ENCODE data around the gene ERF.
"Not testable (repeated sequence)": the region's sequence is repeated elsewhere in the genome, so short reads cannot be mapped to it uniquely, and the experiment has no call there.

ERF gene

DNA sequence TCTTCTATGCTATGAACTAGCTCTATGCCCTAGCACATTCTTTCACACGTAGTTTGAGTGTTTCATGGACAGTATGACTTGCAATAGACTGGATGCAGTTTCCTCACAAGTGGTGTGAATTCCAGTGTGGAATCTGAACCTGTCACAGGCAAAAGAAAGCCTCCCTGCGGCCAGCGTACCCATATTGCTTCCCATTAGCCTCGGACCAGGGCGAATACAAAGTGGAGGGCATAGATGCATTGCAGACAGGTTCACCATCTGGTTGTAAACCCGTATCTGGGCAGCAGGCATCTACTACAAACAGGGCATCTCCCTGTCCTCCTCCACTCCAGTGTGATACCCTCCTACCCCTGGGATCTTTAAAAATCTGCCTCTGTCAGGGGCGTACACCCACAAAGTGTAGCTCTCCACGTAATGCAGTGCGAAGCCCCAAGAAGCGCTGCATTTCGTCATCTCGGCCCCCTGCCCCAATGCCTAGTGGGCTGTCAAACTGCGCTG lies 12.8 kb upstream of the ERF start:
- no peak for DNase-seq (ENCODE audit: low read depth)
- TF ChIP-seq, protein P1, sequence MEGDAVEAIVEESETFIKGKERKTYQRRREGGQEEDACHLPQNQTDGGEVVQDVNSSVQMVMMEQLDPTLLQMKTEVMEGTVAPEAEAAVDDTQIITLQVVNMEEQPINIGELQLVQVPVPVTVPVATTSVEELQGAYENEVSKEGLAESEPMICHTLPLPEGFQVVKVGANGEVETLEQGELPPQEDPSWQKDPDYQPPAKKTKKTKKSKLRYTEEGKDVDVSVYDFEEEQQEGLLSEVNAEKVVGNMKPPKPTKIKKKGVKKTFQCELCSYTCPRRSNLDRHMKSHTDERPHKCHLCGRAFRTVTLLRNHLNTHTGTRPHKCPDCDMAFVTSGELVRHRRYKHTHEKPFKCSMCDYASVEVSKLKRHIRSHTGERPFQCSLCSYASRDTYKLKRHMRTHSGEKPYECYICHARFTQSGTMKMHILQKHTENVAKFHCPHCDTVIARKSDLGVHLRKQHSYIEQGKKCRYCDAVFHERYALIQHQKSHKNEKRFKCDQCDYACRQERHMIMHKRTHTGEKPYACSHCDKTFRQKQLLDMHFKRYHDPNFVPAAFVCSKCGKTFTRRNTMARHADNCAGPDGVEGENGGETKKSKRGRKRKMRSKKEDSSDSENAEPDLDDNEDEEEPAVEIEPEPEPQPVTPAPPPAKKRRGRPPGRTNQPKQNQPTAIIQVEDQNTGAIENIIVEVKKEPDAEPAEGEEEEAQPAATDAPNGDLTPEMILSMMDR (conservative IDR thresholded peaks at IDR 0.05; ENCODE audit: control insufficient read depth, insufficient read depth, low read depth, low read length) = no peak
- peak overlapping the region; percentile 88 for H3K4me3 ChIP-seq (ENCODE audit: control insufficient read depth, low read depth, low read length)

- not testable (repeated sequence) for H3K4me3 ChIP-seq (ENCODE audit: control insufficient read depth, low read depth, low read length); DNase-seq (ENCODE audit: low read depth)
Observed at GRCh38 chr19:42266928-42267603, 12.1 kb upstream of the ERF start.

DNA sequence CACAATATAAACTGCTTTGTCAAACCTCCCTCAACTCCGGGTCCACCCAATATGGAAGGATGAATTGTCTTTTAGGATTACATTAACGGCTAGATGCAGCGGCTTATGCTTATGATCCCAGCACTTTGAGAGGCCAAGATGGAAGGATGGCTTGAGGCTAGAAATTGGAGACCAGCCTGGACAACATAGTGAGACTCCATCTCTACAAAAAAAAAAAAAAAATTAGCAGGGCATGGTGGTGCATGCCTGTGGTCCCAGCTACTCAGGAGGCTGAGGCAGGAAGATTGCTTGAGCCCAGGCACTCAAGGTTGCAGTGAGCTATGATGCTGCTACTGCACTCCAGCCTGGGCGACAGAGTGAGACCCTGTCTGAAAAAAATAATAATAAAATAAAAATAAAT lies 11.2 kb upstream of the ERF start:
- not testable (repeated sequence) for DNase-seq (ENCODE audit: low read depth); H3K4me3 ChIP-seq (ENCODE audit: control insufficient read depth, low read depth, low read length)

GRCh38 chr19:42261763-42262162 lies 6.8 kb upstream of the ERF start:
- DNase-seq (ENCODE audit: low read depth) = no peak
- no peak overlapping the region for H3K4me3 ChIP-seq (ENCODE audit: control insufficient read depth, low read depth, low read length)
- TF ChIP-seq, protein P1 (conservative IDR thresholded peaks at IDR 0.05; ENCODE audit: control insufficient read depth, insufficient read depth, low read depth, low read length) = no peak

GRCh38 chr19:42257842-42258241 lies 2.9 kb upstream of the ERF start:
- H3K4me3 ChIP-seq (ENCODE audit: control insufficient read depth, low read depth, low read length); DNase-seq (ENCODE audit: low read depth): not testable (repeated sequence)

DNA sequence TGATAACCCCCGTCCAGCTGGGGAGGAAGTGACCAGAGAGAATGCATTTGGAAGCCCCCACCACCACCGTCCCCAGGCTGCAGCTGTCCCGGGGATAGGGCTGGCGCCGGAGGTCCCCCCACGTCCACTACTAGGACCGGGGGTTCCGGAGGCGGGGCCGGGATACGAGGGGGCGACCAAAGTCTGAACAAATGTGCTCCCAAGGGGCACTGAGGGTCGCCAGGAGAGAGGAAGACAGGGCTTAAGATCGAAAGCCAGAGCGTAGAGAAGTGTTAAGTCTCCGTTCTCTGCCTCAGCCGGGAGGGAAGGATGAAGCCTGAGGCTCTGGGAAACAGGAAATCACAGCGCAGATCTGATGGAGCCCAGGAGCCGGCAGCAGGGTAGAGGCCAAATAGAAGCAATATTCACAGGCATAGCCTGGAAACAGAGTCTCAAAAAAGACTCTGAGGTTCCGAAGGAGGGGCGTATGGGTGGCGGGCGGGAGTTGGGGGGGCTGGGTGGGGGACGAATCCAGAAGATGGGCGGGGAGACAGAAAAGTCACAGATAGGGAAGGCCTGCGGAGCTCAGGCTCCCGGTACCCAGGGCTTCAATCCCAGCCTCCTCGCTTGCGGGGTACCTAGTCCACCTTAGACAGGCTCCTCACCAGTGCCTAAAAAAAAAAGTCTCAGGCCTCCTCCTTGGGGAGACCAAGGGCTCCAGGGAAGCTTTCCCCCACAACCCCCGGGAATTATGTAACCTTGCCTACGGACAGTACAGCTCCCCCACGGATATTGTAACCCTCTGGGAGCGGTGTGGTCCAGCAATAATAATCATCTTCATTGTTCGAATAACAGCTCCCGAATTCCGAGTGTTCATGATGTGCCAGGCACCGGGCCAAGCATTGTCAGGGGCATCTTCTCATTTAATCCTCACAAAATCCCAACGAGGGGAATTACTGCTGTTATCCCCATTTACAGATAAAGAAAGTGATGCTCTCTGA lies 1.1 kb upstream of the ERF start:
- TF ChIP-seq, protein P1 (conservative IDR thresholded peaks at IDR 0.05; ENCODE audit: control insufficient read depth, insufficient read depth, low read depth, low read length) = no peak
- peak overlapping the region; percentile 57 for H3K4me3 ChIP-seq (ENCODE audit: control insufficient read depth, low read depth, low read length)
- peak; percentile 44 for DNase-seq (ENCODE audit: low read depth)

DNA sequence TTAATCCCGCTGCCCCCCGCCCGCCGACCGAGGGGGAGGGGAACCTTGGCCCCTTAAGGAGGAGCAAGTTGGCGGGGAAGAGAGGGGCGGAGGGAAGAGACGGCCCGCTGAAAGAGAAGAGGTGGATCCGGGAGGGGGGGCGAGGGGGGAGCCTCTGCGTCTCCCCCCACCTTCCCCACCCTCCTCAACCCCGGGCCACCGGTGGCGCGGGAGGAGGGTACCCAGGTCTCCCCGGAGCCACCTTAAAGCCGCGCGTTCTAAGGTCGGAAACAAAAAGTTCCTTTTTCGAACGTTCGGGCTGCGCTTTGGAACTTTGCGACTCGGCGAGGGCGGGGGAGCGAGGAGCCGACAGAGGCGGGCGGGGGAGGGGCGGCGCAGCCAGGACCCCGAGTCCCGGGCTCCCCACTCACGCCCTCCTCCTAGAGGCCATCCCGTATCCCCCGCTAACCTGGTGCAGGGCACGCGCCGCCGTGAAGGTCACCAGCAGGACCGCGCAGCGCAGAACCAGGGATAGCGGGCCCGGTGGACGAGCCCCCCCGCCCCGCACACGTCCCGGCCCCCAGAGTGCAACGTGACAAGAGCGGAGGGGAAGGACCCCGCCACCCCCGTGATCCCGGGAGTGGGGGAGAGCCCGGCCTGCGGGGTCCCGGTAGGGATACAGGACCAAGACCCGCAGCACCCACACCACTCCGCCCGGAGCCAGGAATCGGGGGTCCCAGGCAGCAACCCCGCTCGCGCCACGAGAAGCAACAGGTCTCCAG lies 659 bp downstream of the ERF start:
- peak; percentile 41 for DNase-seq (ENCODE audit: low read depth)
- TF ChIP-seq, protein P1 (conservative IDR thresholded peaks at IDR 0.05; ENCODE audit: control insufficient read depth, insufficient read depth, low read depth, low read length) = no peak
- peak overlapping the region; percentile 89 for H3K4me3 ChIP-seq (ENCODE audit: control insufficient read depth, low read depth, low read length)

Measured in fibroblast of mammary gland (primary cell).